GM12878 (cell line): ENCODE measurements around the gene RPLP2. TPM values are rescaled to one million over a fixed set of nuclear protein-coding genes. Genes with fewer than 3 reads are reported as not detected.
A peak's percentile ranks its signal among the peaks of the same experiment; 100 is the strongest.

Source experiments
- ATAC-seq: fragments of 200-7000 bp; cut with Tn5 transposase; 3 replicates; pipeline ENCODE4 v1.9.1; 2020; ENCODE audit warnings: mild to moderate bottlenecking, moderate library complexity
- BruUV-seq: library from RNA; stranded (reverse); fragments of 400-500 nt; replicated peaks from 2 replicates; lab custom pipeline; 2021; lab: Mats Ljungman, UMichigan
- CTCF ChIA-PET: fragments of 300-600 bp; sonication (Branson Sonifier 250); formaldehyde crosslinking; extraction: SDS; loops from one replicate; lab custom pipeline; 2021; ENCODE audit warnings: inconsistent platforms; lab: Yijun Ruan, JAX
- POLR2A ChIA-PET: fragments of 350-600 bp; formaldehyde crosslinking; extraction: SDS; loops from one replicate; lab custom pipeline; 2021; ENCODE audit warnings: inconsistent platforms; lab: Charles Lee
- RAD21 ChIA-PET: fragments of 300-600 bp; sonication (Branson Sonifier 250); formaldehyde crosslinking; loops from one replicate; lab custom pipeline; 2023; ENCODE audit warnings: antibody characterized with exemption; ENCODE audit not compliant: unreplicated experiment; lab: Charles Lee
- SMC1A ChIA-PET: fragments of 300-600 bp; sonication (Branson Sonifier 250); formaldehyde crosslinking; loops from one replicate; lab custom pipeline; 2023; ENCODE audit not compliant: unreplicated experiment, uncharacterized antibody; lab: Charles Lee
- DNase-seq: peaks from one replicate; pipeline ENCODE4 v3.0.0-alpha.2; 2011; ENCODE audit warnings: low read depth, low spot score
- FAIRE-seq: peaks from 3 replicates; lab custom pipeline; 2011; peaks lifted over from hg19 to GRCh38; lab: Jason Lieb, UNC
- H2AFZ ChIP-seq: 2 replicates; pipeline ENCODE4 v1.6.0; 2011; ENCODE audit warnings: low read depth, low read length, control low read depth; ENCODE audit not compliant: control insufficient read depth
- H3K27ac ChIP-seq: 2 replicates; pipeline ENCODE4 v1.5.1; 2011; ENCODE audit warnings: control low read depth; ENCODE audit not compliant: control insufficient read depth, insufficient read depth
- H3K27me3 ChIP-seq, 2 experiments: replicated peaks in 1 of 2; 2 replicates each; pipeline versions ENCODE4 v1.6.0 to v1.6.1; 2011; ENCODE audit warnings: low read length in 1 of 2; ENCODE audit not compliant: control insufficient read depth in 2 of 2, insufficient read depth in 2 of 2
- H3K36me3 ChIP-seq, 2 experiments: 2 replicates each; pipeline ENCODE4 v1.5.1; 2011; ENCODE audit warnings: low read length in 1 of 2; ENCODE audit not compliant: control insufficient read depth in 2 of 2, insufficient read depth in 2 of 2
- H3K4me1 ChIP-seq: 2 replicates; pipeline ENCODE4 v1.6.1; 2011; ENCODE audit warnings: mild to moderate bottlenecking, low read length, moderate library complexity, mixed read lengths; ENCODE audit not compliant: control insufficient read depth, insufficient read depth
- H3K4me2 ChIP-seq: 2 replicates; pipeline ENCODE4 v1.6.0; 2011; ENCODE audit warnings: control low read depth; ENCODE audit not compliant: control insufficient read depth, insufficient read depth
- H3K4me3 ChIP-seq: fragments of 200-600 bp; sonication (generic); 2 replicates; pipeline ENCODE4 v1.5.1; 2016
- H3K79me2 ChIP-seq: 2 replicates; pipeline ENCODE4 v1.6.0; 2011; ENCODE audit warnings: low read length; ENCODE audit not compliant: control insufficient read depth, insufficient read depth
- H3K9ac ChIP-seq: 2 replicates; pipeline ENCODE4 v1.8.0; 2011; ENCODE audit warnings: low read length, control low read depth, mixed read lengths; ENCODE audit not compliant: control insufficient read depth, insufficient read depth
- H3K9me3 ChIP-seq: replicated peaks from 3 replicates; pipeline ENCODE4 v1.5.1; 2011; ENCODE audit warnings: mild to moderate bottlenecking, low read length; ENCODE audit not compliant: control insufficient read depth, insufficient read depth
- H4K20me1 ChIP-seq: 2 replicates; pipeline ENCODE4 v1.6.0; 2011; ENCODE audit not compliant: control insufficient read depth, insufficient read depth
- BACH1 ChIP-seq: fragments of 450-650 bp; IDR thresholded peaks from 2 replicates; pipeline ENCODE4 v1.6.1; 2017; ENCODE audit warnings: mild to moderate bottlenecking, borderline replicate concordance
- BCL11A ChIP-seq: IDR thresholded peaks from 2 replicates; pipeline ENCODE4 v1.6.1; 2011; ENCODE audit warnings: low read depth, low read length
- EED ChIP-seq: sonication (generic); IDR thresholded peaks from 2 replicates; pipeline ENCODE4 v1.6.1; 2016; ENCODE audit warnings: antibody characterized with exemption, low read depth
- EZH2 ChIP-seq: IDR thresholded peaks from 2 replicates; pipeline ENCODE4 v1.6.1; 2012; ENCODE audit warnings: low read depth, mild to moderate bottlenecking, control low read depth, inconsistent platforms, low read length, borderline replicate concordance; ENCODE audit not compliant: control insufficient read depth
- GABPA ChIP-seq: IDR thresholded peaks from 2 replicates; pipeline ENCODE4 v1.6.1; 2014; ENCODE audit warnings: antibody characterized with exemption, low read depth, mild to moderate bottlenecking, inconsistent platforms
- LARP7 ChIP-seq: fragments of 450-650 bp; IDR thresholded peaks from 2 replicates; pipeline ENCODE4 v1.6.1; 2017; ENCODE audit warnings: mild to moderate bottlenecking
- MAX ChIP-seq: IDR thresholded peaks from 2 replicates; pipeline ENCODE4 v1.6.1; 2012; ENCODE audit warnings: low read depth, low read length, improper control_type of control experiment
- NBN ChIP-seq: fragments of 450-650 bp; IDR thresholded peaks from 2 replicates; pipeline ENCODE4 v1.6.1; 2016
- NFIC ChIP-seq: IDR thresholded peaks from 2 replicates; pipeline ENCODE4 v1.6.1; 2012; ENCODE audit warnings: low read depth, mild to moderate bottlenecking, inconsistent platforms, low read length, moderate library complexity
- NFYA ChIP-seq: IDR thresholded peaks from 2 replicates; pipeline ENCODE4 v1.6.1; 2011; ENCODE audit warnings: low read depth, mild to moderate bottlenecking, low read length, improper control_type of control experiment, borderline replicate concordance
- NR2C1 ChIP-seq: fragments of 450-650 bp; IDR thresholded peaks from 2 replicates; pipeline ENCODE4 v1.6.1; 2017; ENCODE audit warnings: antibody characterized with exemption, mild to moderate bottlenecking, moderate library complexity
- POLR2AphosphoS2 ChIP-seq: IDR thresholded peaks from 2 replicates; pipeline ENCODE4 v1.6.1; 2011; ENCODE audit warnings: low read depth, mild to moderate bottlenecking, low read length, improper control_type of control experiment, moderate library complexity
- RB1 ChIP-seq: fragments of 450-650 bp; formaldehyde crosslinking; IDR thresholded peaks from 2 replicates; pipeline ENCODE4 v1.6.1; 2017; ENCODE audit warnings: mild to moderate bottlenecking, borderline replicate concordance
- RELA ChIP-seq: fragments of 450-650 bp; IDR thresholded peaks from 2 replicates; pipeline ENCODE4 v1.8.0; 2014; ENCODE audit warnings: borderline replicate concordance; ENCODE audit not compliant: partially characterized antibody
- SIN3A ChIP-seq: IDR thresholded peaks from 2 replicates; pipeline ENCODE4 v1.6.1; 2012; ENCODE audit warnings: low read depth, low read length, improper control_type of control experiment
- SP1 ChIP-seq: IDR thresholded peaks from one replicate; pipeline ENCODE4 v1.6.1; 2011; ENCODE audit warnings: low read depth, low read length
- SRF ChIP-seq, 2 experiments: IDR thresholded peaks; 2 replicates each; pipeline ENCODE4 v1.6.1; 2011; ENCODE audit warnings: low read depth in 2 of 2, low read length in 2 of 2, mild to moderate bottlenecking in 1 of 2, moderate library complexity in 1 of 2
- ZNF217 ChIP-seq: fragments of 450-650 bp; IDR thresholded peaks from 2 replicates; pipeline ENCODE4 v1.6.1; 2017; ENCODE audit warnings: antibody characterized with exemption, mild to moderate bottlenecking
- WGBS: methylation state at CpG from one replicate; pipeline ENCODE4 v1.1.6; 2016; ENCODE audit warnings: low lambda C conversion rate; ENCODE audit not compliant: insufficient replicate concordance, insufficient coverage; ENCODE audit errors: missing lambda C conversion rate; 5-methylcytosine and 5-hydroxymethylcytosine counted together
- in situ Hi-C: fragments of 300-500 bp; cut with MboI; formaldehyde crosslinking; loops from 9 replicates; pipeline ENCODE4 v1.14.3; 2018; ENCODE audit warnings: mixed read lengths
- intact Hi-C: fragments of 100-400 bp; cut with micrococcal nuclease; formaldehyde crosslinking; loops from one replicate; pipeline ENCODE4 v1.14.2; 2022; ENCODE audit not compliant: unreplicated experiment
- polyA plus RNA-seq, 11 experiments: library from polyadenylated mRNA; depleted of rRNA in 4 of 11; unstranded in 6 of 11; stranded (reverse) in 5 of 11; fragments of >200 nt; fragmentation: Nextera tagmentation in 4 of 11; fragmentation: Illumina TruSeq in 1 of 11; extraction: Ambion mirVana in 4 of 11; extraction: Trizol in 1 of 11; gene quantifications; 1 replicate in 1 of 11; 2 replicates in 10 of 11; pipeline versions ENCODE4 v1.2.1 to v1.2.3, GENCODE V29; 2011 to 2016; ENCODE audit warnings: inconsistent platforms in 2 of 11, missing spikeins in 2 of 11, low read depth in 1 of 11
- total RNA-seq, 4 experiments: library from RNA; depleted of rRNA in 3 of 4; stranded (reverse); fragments of >200 nt in 3 of 4; fragmentation: Illumina TruSeq in 1 of 4; extraction: Trizol in 1 of 4; gene quantifications; 2 replicates each; pipeline versions ENCODE4 v1.2.1 to v1.2.3, GENCODE V29; 2013 to 2021
- TF ChIP-seq, protein P1 (sequence below): fragments of 450-650 bp; conservative IDR thresholded peaks from 2 replicates; pipeline ENCODE4 v1.6.1; 2017; ENCODE audit warnings: mild to moderate bottlenecking, moderate library complexity

Gene RPLP2
- total and polyA plus RNA-seq, 10 of the 15 experiments (the other 5 are each of a cell fraction or from before 2014, with no cell fraction given) = 488 to 3,558 (median 1,481) TPM

DNA sequence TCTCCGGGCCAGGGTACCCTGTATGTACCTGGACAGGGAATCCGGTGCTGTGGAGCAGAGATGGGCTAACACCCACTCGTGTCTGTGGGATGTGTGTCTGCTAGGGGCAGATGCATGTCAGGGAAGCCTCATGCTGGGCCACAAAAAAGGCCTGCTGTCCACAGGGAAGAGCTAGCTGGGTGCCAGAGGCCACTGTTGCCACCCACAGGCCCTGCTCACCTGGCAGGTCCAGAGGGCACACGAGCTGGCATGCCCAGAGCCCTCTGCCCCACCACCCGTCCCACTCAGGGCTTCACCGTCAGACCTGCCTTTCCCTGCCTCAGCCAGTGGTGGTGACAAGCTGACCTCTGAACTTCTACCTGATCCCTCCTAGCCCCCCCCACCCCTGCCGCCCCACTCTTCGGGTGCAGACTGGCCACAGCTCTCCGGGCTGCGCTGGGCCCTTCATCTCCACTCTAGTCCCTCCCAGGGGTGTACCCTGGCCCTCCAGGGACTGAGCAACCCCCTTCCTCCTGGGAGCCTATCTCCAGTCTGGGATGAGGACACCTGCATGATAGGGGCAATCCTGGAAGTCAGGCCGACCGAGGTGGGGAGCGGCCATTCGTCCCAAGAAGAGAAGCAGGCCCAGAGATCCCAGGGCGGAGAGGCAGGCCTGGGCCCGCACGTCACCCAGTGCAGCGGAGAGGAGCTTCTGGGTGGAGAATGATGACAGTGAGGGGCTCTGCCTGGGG lies 13.0 kb upstream of the RPLP2 start (continued):
- 0 out of 2 replicates have a peak, but pooled peaks have one; percentile 9 for TF ChIP-seq NR2C1
- TF ChIP-seq POLR2AphosphoS2 = no peak
- no peak for TF ChIP-seq ZNF217
- TF ChIP-seq LARP7 = no peak
- TF ChIP-seq EZH2 = no peak
- TF ChIP-seq NFYA = no peak

DNA sequence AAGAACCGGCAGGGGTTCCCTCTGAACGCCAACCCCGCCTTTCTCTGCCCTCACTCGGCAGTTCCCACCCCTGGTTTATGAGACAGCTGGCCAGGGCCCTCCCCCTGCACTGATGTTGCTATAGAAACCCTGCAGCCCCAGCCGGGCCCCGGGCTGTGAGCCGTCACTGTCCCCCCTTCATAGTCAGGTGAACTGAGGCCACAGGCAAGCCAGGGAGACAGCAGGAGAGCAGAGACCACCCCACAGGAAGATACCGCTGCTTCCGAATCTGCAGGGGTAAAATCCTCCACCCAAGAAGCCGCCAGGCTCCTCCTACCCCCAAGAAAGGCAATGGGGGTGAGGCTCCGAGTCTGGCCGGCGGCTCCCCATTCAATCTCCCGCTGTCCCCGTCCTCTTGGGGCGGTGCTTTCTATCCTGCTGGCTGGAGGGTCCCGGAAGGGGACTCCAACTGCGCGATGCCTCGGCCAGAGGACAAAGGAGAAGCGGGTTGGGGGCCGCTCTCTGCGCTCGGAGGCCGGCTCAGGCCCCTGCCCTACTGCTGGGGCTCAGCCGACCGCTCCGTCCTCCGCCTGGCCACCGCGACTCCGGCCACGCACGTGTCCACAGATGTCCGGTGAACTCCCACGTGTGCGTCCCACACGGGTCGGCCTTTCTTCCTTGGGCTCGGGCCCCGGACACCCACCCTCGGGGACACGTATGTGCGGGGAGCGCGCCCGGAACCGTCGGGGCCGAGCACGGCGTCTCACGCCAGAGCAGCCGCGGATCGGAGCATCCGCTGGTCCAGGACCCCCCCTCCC lies 12.3 kb upstream of the RPLP2 start:
- intact Hi-C loops (loop anchor here (1.0 to 5.0 kb wide), 2 partner anchors 12 to 50 kb away; partner anchors contain the start of genes RPLP2 and TALDO1), in situ Hi-C loops (no loop called here)
- H3K36me3 ChIP-seq = peaks cover 0 to 12% of the 10 kb centered on the region in 2 experiments; a peak in 2 of 4 replicates
- H4K20me1 ChIP-seq = no peaks in the 10 kb centered on the region
- H2AFZ ChIP-seq = peak overlapping the region; percentile 92
- CTCF ChIA-PET = interaction anchor here (1.1 to 1.5 kb wide), 5 partner anchors 9 to 243 kb away, joined by 3 to 5 read pairs (median 4); no protein-coding TSS in a partner anchor
- RAD21 ChIA-PET = interaction anchor here (1.3 to 2.8 kb wide), 3 partner anchors 48 to 262 kb away, joined by 4 to 14 read pairs (median 9); partner anchors contain the start of gene HRAS
- no TSS peak for BruUV-seq
- H3K4me1 ChIP-seq = peaks cover 15% of the 10 kb centered on the region
- peak overlapping the region; percentile 79 for H3K9ac ChIP-seq
- no peaks in the 10 kb centered on the region for H3K9me3 ChIP-seq
- peak overlapping the region; percentile 100 for H3K4me2 ChIP-seq
- DNase-seq (no peak), ATAC-seq (peak; percentile 76), FAIRE-seq (peak; percentile 94)
- POLR2A ChIA-PET = interaction anchor here (0.5 to 1.7 kb wide), 8 partner anchors 8 to 229 kb away, joined by 3 to 10 read pairs (median 4); partner anchors contain the start of gene RPLP2
- H3K79me2 ChIP-seq = peaks cover 30% of the 10 kb centered on the region
- peak overlapping the region; percentile 97 for H3K4me3 ChIP-seq
- SMC1A ChIA-PET = interaction anchor here (1.2 kb wide), 1 partner anchor 9 kb away, joined by 3 read pairs; no protein-coding TSS in a partner anchor
- H3K27me3 ChIP-seq = no peaks in the 10 kb centered on the region
- under 1% methylated on average over 57 of the region's 57 CpGs for WGBS
- H3K27ac ChIP-seq = peak overlapping the region; percentile 85
- TF ChIP-seq RB1 = no peak
- TF ChIP-seq NFIC = no peak
- TF ChIP-seq MAX = peak; percentile 49
- no peak for TF ChIP-seq BACH1
- no peak for TF ChIP-seq GABPA
- TF ChIP-seq BCL11A = no peak
- peak; percentile 48; the same call in 1 of the 2 replicates for TF ChIP-seq POLR2AphosphoS2
- peak; percentile 36 for TF ChIP-seq SP1
- peak; percentile 93; the same call in 1 of the 2 replicates for TF ChIP-seq SIN3A
- TF ChIP-seq, protein P1, sequence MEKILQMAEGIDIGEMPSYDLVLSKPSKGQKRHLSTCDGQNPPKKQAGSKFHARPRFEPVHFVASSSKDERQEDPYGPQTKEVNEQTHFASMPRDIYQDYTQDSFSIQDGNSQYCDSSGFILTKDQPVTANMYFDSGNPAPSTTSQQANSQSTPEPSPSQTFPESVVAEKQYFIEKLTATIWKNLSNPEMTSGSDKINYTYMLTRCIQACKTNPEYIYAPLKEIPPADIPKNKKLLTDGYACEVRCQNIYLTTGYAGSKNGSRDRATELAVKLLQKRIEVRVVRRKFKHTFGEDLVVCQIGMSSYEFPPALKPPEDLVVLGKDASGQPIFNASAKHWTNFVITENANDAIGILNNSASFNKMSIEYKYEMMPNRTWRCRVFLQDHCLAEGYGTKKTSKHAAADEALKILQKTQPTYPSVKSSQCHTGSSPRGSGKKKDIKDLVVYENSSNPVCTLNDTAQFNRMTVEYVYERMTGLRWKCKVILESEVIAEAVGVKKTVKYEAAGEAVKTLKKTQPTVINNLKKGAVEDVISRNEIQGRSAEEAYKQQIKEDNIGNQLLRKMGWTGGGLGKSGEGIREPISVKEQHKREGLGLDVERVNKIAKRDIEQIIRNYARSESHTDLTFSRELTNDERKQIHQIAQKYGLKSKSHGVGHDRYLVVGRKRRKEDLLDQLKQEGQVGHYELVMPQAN = peak; percentile 57
- 0 out of 2 replicates have a peak, but pooled peaks have one; percentile 56 for TF ChIP-seq NBN
- TF ChIP-seq SRF (IDR thresholded peaks at IDR 0.05; ENCODE audit: low read depth in 2 of 2, low read length in 2 of 2) = peak; percentile 58 to 78; a peak in 3 of 4 replicates
- no peak for TF ChIP-seq EED
- no peak for TF ChIP-seq RELA
